Stimulated activated CD8-positive, alpha-beta memory T cell treated with anti-CD3 and anti-CD28 coated beads, Interleukin-15, amount 100 ng/mL, for 48 hours (primary cell): ENCODE results near the gene TJP3.

Experiments used
- DNase-seq, 2 donors: peaks; one replicate each; pipeline ENCODE4 v3.0.0-alpha.2; 2020; ENCODE audit warnings: low read depth in 2 of 2

The TJP3 gene

DNA sequence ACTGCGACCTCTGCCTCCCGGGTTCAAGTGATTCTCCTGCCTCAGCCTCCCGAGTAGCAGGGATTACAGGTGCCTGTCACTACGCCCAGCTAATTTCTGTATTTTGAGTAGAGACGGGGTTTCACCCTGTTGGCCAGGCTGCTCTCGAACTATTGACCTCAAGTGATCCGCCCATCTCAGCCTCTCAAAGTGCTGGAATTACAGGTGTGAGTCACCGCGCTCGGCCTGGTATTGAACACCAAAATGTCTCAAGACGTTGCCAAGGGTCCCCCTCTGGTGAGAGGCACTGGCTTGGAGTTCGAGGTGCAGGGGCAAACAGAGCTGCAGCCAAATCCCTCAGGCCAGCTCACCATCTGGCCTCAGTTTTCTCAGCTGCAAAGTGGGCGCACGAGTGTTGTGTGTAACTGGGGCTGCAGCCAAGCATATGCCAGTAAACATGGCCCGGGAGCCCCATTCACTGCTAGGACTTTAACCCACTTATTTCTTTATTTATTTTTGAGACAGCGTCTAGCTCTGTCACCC is 8.0 kb downstream of the TJP3 start:
- DNase-seq, result no peak

DNA sequence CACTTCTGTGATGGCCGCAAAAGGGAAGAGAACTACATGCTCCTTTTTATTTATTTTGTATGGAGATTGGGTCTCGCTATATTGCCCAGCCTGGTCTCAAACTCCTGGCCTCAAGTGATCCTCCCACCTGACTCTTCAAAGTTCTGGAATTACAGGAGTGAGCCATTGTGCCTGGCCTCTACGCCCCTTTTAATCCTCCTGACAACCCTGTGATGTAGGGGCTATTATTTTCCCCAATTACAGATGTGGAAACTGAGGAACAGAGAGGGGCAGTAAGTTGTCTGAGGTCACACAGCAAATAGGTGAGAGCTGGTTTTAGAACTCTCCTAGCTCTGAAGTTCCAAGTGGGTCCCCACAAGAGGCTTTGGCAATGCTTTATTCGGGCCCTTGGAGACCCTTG is 11.7 kb downstream of the TJP3 start:
- no peak for DNase-seq

DNA sequence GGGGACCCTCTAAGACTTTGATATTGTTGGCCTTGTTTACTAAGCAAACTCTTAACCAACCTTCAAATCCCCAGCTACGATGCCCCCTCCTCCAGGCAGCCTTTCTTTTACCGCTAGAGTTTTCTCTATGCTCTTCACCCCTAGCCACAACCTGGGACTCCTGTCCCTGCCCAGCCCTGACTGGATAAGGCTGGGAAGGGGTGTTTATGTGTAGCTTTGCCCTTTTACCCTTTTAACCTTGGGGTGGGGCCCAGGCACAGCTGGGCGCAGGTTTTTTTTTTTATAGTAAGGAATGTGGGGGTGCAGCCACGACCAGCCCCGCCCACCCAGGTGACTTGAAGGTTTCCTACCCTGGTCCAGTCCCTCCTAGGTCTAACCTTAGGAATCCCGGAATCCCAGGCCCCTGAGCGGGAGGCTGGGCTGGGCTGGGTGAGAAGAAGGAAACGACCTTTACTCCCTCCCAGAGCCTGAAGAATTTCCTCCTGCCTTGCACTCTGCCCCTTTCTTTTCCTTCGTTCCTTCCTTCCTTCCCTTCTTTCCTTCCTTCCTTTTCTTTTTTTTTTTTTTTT is 12.2 kb downstream of the TJP3 start:
- no peak for DNase-seq

DNA sequence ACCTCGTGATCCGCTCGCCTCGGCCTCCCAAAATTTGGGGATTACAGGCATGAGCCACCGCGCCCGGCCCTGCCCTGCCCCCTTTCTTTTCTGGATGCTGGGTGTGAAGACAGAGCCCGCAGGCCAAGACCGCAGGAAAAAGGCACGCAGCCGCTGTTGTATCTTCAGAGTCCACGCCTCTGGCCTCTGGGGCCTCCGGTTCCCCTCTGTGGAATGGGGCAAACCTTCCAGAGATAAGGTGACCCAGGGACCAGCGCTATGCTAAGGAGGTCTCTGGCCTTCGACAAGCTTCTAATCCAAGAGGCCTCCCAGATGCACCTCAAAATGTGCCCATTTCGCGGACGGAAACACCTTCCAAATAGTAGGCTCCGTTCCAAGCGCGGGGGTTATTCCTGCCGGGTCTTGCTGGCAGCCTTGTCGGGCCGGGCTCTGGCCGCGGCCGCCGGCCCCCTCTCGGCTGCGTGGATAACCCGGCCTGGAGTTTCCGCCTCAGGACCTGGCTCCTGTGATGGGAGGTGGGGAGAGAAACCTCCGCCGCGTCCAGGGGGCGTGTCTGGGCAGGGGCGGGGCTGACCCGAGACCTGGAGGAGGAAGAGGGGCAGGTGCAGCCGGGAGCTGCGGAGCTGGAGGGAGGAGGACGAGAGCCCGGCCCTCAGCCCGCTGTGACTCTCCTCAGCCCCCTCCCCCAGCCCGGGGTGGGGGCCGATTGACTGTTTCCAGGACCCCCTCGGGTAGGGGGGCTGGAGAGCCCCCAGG is 13.1 kb downstream of the TJP3 start:
- DNase-seq, result peak; percentile 74 to 82

DNA sequence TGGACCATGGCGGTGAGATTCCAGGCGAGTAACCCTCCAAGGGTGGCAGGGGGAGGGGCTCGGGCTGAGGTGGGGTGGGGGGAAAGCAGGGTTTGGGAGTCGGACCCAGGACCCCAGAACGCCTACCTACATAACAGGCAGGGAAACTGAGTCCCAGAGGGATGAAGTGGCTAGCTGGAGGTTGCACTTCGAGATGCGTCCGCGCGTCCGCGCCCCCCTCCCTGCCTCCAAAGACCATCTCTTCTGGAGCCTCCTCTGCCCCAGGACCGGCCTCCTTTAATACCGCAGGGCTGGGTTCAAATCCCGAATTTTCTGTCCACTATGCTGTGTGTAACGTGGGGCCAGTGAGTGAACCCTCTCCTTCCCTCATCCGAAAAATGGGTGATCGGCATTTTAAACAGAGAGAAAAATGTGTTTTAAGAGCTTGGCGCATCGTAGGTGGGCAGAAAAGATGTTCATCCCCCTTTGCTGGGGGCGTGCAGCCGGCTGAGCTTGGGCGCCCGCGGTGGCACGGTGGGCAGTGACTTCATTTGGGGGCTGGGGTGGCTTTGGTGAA is 13.8 kb downstream of the TJP3 start:
- DNase-seq, result no peak

DNA sequence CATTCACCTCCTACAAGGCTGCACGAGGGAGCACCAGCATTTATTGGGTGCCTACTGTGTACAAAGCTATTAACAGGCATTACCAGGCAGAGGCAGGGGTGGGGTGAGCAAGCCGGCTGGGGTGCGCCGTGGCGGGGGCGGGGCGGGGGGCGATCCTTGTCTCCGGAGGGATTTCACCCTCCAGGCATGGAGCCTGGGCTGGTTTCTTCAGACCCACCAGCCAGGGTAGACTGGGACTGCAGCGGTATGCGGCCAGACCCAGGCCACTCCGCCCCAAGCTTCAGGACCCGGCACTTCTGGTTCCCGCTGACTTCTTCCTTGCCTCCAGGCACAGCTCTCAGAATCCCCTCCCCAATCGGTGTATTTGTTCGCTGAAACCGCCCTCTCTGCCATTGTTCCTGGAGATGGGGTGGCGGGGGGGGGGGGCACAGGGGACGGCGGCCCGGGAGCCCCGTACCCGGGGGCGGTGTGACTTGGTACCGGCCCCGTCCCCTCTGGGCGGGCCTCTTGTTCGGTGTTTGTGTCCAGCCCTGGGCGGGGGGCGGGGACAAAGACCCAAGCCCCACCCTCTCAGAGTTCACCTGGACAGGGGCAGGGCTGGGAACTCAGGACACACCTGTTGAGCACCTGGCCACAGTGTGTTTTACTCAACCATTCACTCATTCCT is 14.4 kb downstream of the TJP3 start:
- DNase-seq, result no peak

DNA sequence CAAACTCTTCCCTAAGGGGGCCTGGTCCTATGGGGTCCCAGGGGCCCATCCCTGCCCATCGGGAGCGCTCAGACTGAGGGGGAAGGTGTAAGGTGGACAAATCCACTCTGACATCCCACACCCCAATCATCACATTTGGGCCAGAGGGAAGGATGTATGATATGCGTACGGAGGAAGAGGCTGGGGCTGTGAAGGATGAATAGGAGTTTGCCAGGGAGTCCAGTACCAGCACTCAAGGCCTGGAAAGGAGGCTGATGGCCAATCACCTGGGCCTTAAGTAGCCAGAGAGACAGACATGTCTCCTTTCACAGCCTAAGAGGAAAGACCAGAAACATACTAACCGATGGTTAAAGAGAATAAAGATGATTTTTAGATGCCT is 14.9 kb downstream of the TJP3 start:
- DNase-seq, result no peak

DNA sequence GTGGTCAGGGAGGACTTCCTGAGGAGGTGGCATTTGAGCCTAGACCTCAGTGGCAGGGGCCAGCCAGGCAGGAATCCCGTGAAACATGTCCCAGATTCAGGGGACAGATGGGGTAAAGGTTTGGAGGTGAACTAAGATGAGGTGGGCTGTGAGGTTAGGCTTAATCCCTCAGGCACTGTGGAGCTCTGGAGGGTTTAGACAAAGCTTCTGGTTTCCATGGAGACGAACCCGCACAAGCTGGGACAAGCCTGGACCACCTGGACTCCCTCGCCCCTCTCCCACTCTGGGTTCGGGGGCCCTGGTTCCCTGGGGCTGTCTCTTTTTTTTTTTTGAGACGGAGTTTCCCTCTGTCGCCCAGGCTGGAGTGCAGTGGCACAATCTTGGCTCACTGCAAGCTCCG is 15.7 kb downstream of the TJP3 start:
- DNase-seq, result no peak

DNA sequence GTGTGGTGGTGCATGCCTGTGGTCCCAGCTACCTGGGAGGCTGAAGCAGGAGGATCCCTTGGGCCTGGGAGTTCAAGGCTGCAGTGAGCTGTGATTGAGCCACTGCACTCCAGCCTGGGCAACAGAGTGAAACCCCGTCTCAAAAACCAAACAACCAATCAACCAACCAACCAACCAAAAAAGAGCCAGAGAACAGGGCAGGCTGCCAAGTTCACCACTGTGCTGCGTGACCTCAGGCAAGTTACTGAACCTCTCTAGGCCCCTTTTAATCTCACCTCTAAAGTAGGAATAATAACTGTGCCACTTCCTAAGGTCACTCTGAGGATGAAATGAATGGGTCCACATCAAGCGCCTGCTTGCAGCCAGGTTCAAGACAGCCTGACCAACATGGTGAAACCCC is 16.9 kb downstream of the TJP3 start:
- no peak for DNase-seq

DNA sequence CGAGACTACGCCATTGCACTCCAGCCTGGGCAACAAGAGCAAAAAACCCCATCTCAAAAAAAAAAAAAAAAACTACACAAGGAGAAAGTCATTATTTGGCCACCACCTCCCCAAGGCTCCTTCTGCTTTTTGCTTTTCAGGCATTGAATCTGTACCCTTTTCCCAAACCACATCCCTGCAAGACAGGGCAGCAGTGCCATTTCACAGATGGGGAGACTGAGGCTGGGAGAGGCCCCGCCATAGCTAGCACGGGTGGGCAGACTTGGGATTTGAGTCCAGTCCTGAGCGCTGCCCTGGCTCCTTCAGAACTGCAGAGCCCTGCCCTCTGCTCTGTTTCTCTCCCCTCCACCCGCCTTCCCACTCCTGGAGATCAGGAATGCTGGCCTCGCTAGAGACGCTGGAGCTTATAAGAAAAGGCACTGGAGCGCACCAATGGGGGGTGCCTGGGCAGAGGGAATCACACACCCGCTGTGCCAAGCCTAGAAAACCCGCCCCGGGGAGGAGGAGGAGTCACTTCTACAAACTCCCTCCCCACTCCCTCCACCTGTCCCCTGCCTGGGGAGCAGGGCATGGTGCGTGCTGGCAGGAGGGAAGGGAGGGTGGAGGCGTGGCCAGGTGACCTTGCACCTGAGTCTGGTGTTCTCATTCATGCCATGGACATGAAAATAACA is 17.6 kb downstream of the TJP3 start:
- no peak for DNase-seq

DNA sequence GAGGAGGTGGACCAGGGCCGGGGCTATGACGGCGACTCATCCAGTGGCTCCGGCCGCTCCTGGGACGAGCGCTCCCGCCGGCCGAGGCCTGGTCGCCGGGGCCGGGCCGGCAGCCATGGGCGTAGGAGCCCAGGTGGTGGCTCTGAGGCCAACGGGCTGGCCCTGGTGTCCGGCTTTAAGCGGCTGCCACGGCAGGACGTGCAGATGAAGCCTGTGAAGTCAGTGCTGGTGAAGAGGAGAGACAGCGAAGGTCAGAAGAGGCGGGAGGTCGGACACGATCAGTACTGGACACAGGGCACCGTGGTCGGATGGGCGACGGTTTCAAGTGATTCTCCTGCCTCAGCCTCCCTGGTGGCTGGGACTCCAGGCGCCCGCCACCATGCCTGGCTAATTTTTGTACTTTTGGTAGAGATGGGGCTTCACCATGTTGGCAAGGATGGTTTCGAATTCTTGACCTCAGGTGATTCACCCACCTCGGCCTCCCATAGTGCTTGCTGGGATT is 22.3 kb downstream of the TJP3 start:
- DNase-seq, result no peak

DNA sequence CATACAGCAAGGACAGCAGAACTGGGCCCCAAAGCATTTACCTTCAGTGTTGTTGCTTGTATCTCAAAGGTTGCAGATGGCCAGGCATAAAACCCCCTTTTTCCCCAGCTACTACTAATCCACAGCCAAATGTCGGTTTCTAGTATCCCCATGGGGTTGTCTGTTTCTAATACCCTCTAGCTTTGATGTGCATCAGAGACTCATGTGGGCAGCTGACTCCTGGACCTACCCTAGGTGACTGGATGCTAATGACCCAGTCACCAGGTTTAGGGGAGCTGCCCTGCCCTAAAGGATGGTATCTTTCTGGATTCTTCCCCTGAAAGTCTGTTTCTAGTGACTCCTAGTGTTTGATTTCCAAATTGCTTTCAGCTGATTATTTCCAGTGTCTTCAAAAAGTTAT is 23.9 kb downstream of the TJP3 start:
- DNase-seq, result no peak

DNA sequence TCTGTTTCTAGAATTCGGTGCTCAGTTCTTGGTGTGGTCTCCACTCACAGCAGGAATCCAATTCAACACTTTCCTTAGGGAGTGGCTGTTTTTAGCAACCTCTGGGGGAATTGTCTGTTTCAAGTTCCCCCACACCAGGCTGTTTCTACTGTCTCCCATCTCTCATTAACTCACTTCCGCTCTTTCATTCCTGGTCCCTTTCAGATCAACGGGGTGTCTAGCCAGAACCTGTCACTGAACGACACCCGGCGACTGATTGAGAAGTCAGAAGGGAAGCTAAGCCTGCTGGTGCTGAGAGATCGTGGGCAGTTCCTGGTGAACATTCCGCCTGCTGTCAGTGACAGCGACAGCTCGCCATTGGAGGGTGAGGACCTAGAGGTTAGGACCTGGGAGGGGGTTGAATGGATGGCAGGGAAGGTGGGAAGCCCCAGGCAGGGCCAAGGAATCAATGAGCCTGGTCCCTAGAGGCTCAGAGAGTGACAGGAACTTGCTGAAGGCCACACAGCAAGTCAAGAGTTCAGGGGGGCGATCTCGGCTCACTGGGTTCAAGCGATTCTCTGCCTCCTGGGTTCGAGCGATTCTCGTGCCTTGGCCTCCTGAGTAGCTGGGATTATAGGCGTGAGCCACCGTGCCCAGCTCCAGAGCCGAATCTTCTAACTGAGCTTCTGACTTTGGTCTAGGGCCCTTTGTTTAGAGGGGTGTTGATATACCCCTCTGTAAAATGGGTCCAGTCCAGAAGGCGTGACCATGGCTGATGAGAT is 25.5 kb downstream of the TJP3 start:
- DNase-seq, result no peak

DNA sequence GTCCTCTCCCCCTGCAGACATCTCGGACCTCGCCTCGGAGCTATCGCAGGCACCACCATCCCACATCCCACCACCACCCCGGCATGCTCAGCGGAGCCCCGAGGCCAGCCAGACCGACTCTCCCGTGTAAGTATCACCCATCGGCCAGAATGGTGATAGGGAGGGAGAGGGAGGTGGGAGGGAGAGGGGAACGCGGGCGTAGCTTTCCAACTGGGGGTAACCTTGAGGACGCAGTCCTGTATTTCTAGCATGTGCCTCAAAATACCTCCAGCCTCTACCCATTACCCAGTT is 26.1 kb downstream of the TJP3 start:
- DNase-seq, result no peak

DNA sequence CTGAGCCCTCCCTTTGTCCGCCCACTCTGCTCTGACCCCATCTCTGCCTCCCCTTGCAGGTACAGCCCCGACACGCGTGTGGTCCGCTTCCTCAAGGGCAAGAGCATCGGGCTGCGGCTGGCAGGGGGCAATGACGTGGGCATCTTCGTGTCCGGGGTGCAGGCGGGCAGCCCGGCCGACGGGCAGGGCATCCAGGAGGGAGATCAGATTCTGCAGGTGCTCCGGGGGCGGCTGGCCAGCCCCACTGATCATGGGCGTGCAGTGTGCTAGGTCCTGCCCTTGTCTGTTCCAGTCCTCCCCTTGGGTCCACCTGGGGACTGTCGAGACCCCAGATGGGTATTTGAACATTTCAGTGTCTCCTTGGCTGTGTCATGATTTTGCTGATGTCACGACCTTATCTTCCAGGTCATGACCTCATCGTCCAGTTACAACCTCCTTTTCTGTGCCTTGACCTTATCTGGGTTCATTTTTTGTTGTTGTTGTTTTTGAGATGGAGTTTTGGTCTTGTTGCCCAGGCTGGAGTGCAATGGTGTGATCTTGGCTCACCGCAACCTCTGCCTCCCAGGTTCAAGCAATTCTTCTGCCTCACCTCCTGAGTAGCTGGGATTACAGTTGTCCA is 28.0 kb downstream of the TJP3 start:
- DNase-seq, result no peak

DNA sequence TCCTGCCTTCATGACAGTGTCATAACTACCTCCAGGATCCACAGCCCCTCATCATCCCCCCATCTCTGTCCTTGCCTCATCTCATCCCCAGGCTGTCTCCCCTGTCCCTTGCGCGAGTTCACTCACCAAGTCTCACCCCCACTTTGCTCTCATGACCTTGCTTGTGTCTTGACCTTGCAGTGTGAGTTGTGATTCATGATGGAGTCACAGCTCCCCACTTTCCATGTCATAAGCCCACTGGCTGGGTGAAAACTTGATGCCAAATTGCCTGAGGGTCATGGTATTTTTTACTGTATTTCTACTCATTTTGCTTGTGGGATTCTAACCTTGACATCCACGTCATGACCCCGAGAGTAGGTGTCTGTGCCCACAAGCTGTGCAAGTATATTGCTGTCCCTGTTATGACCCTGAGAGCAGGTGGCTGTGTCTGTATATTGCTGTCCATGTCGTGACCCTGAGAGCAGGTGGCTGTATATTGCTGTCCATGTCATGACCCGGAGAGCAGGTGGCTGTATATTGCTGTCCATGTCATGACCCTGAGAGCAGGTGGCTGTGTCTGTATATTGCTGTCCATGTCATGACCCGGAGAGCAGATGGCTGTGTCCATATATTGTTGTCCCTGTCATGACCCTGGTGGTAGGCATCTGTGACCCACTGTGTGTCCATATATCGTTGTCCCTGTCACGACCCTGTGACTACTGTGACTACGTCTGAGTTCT is 29.5 kb downstream of the TJP3 start:
- no peak for DNase-seq

DNA sequence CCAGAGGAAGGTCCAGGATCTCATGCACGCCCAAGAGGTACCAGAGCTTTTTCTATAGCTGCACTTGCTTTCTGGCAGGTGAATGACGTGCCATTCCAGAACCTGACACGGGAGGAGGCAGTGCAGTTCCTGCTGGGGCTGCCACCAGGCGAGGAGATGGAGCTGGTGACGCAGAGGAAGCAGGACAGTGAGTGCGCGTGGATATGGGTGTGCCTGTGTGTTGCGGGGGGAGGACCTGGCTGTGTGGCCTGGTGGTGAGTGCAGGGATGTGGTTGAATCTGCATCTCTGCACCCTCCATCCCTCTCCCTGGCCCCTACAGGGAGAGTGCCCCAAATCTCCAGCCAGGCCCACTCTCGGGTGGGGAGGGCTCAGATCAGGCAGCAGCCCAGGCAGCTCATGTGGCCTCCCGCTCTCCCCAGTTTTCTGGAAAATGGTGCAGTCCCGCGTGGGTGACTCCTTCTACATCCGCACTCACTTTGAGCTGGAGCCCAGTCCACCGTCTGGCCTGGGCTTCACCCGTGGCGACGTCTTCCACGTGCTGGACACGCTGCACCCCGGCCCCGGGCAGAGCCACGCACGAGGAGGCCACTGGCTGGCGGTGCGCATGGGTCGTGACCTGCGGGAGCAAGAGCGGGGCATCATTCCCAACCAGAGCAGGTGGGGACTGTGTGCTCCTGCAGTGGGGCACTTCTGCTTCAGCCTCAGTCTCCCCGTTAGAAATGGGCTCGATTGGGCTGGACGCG is 30.5 kb downstream of the TJP3 start:
- no peak for DNase-seq

DNA sequence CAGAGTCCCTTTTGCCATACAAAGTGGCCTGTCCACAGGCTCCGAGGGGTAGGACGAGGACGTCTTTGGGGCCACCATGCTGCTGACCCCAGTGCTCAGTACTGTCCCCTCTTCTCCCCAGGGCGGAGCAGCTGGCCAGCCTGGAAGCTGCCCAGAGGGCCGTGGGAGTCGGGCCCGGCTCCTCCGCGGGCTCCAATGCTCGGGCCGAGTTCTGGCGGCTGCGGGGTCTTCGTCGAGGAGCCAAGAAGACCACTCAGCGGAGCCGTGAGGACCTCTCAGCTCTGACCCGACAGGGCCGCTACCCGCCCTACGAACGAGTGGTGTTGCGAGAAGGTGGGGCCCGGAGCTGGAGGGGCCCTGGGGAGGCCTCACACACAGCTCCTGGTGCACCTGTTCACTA is 32.2 kb downstream of the TJP3 start:
- DNase-seq, result no peak

DNA sequence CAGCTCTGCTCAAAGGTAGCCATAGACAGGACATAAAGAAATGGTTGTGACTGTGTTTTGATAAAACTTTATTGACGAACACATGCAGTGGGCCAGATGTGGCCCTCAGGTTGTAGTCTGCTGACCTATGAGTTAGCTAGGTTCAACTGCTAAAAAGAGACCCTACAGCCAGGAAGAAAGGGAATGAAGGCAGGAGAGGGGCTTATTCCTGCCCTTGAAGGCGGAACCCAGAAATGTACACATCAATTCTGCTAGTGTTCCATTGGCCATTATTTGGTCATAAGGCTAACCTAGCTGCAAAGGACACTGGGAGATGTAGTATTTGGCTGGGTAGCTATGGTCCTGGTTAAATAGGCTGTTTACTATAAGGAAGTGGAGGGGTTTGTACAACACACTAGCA is 35.3 kb downstream of the TJP3 start:
- no peak for DNase-seq
